Smooth muscle cell (in vitro differentiated cells): Measurements from ENCODE around the gene COL4A2. TPM values are rescaled to one million over a fixed set of nuclear protein-coding genes. Genes with fewer than 3 reads are reported as not detected.

ENCODE experiments used
- DNase-seq: peaks from one replicate; lab custom pipeline; 2025; ENCODE audit not compliant: unreplicated experiment; lab: John Stamatoyannopoulos, UW
- H2AFZ ChIP-seq: fragments of 200-600 bp; sonication (generic); 2 replicates; pipeline ENCODE4 v1.6.0; 2016; ENCODE audit warnings: antibody characterized with exemption, low read depth, mild to moderate bottlenecking
- H3F3A ChIP-seq: fragments of 200-600 bp; sonication (generic); 2 replicates; pipeline ENCODE4 v1.6.0; 2017; ENCODE audit warnings: antibody characterized with exemption, low read depth
- H3K27ac ChIP-seq: fragments of 200-600 bp; sonication (generic); 2 replicates; pipeline ENCODE4 v1.5.1; 2016; ENCODE audit warnings: low read depth, mild to moderate bottlenecking
- H3K27me3 ChIP-seq: fragments of 200-600 bp; sonication (generic); 2 replicates; pipeline ENCODE4 v1.6.1; 2016; ENCODE audit warnings: low read depth, mild to moderate bottlenecking
- H3K36me3 ChIP-seq: fragments of 200-600 bp; sonication (generic); 2 replicates; pipeline ENCODE4 v1.5.1; 2016; ENCODE audit warnings: low read depth
- H3K4me1 ChIP-seq: fragments of 200-600 bp; sonication (generic); 2 replicates; pipeline ENCODE4 v1.5.1; 2016; ENCODE audit warnings: low read depth
- H3K4me2 ChIP-seq: fragments of 200-600 bp; sonication (generic); 2 replicates; pipeline ENCODE4 v1.6.0; 2016; ENCODE audit warnings: mild to moderate bottlenecking
- H3K4me3 ChIP-seq: fragments of 200-600 bp; sonication (generic); 2 replicates; pipeline ENCODE4 v1.5.1; 2016; ENCODE audit warnings: mild to moderate bottlenecking
- H3K79me2 ChIP-seq: fragments of 200-600 bp; sonication (generic); 2 replicates; pipeline ENCODE4 v1.6.0; 2016; ENCODE audit warnings: low read depth, mild to moderate bottlenecking
- H3K9ac ChIP-seq: fragments of 200-600 bp; sonication (generic); 2 replicates; pipeline ENCODE4 v1.6.0; 2016; ENCODE audit warnings: low read depth
- H3K9me3 ChIP-seq: fragments of 200-600 bp; sonication (generic); replicated peaks from 2 replicates; pipeline ENCODE4 v1.5.1; 2016; ENCODE audit warnings: low read depth
- H4K20me1 ChIP-seq: fragments of 200-600 bp; sonication (generic); 2 replicates; pipeline ENCODE4 v1.6.0; 2016; ENCODE audit warnings: low read depth
- WGBS: methylation state at CpG from one replicate; pipeline ENCODE4 v1.1.7; 2016; ENCODE audit warnings: low lambda C conversion rate; 5-methylcytosine and 5-hydroxymethylcytosine counted together
- polyA plus RNA-seq: library from polyadenylated mRNA; unstranded; fragments of >200 nt; fragmentation: Nextera tagmentation; extraction: Ambion mirVana; gene quantifications from 2 replicates; pipeline ENCODE4 v1.2.1, GENCODE V29; 2016
- total RNA-seq: library from RNA; depleted of rRNA; stranded (reverse); fragments of >200 nt; gene quantifications from 2 replicates; pipeline ENCODE4 v1.2.3, GENCODE V29; 2014
- TF ChIP-seq, protein P1 (sequence below): fragments of 200-600 bp; sonication (generic); IDR thresholded peaks from 2 replicates; pipeline ENCODE4 v1.5.1; 2017; ENCODE audit warnings: borderline replicate concordance, mild to moderate bottlenecking, antibody characterized with exemption; ENCODE audit not compliant: insufficient read depth, poor library complexity, severe bottlenecking

The COL4A2 gene
- total and polyA plus RNA-seq, 2 experiments from 2014 or later, result 1,456 to 2,786 TPM

DNA sequence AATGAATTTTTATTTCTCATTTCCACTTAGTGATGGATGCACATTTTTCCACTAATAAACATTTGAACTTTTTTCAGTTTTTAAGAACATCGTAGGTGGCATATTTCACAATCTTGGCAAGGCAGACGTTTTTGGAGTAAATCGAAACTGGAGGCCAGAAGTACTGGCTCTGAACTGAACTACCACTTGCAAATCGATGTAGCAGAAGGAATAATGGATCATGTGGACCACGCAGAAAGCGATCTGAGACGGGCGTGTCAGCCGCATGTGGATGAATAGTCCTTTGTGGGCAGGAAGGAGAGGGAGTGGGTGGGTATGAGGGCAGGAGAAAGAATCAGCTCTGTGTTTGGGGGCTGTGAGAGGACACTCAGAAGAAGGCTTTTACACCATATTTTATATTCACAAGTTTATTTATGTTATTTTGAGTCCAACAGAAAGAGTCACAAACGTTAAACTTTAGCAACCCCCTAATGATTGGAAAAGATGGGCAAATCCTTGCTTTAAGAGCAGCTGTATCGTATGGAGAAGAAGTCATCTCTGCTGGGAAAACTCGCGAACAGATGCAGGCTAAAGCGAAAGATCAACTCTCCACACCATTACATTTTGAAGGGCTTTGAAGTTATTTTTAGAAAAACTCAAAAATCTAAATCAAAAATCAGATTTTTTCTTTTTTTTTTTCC, 90.5 kb downstream of the COL4A2 start:
- Histone ChIP-seq H3K4me3 (no peak overlapping the region), H2AFZ (no peak overlapping the region), H4K20me1 (no peaks in the 10 kb centered on the region), H3K9ac (peak overlapping the region; percentile 70), H3K4me1 (peaks cover 35% of the 10 kb centered on the region), H3K79me2 (peaks cover 61% of the 10 kb centered on the region), H3F3A (peaks cover 68% of the 10 kb centered on the region), H3K27ac (peak overlapping the region; percentile 100), H3K4me2 (peak overlapping the region; percentile 49), H3K27me3 (no peaks in the 10 kb centered on the region), H3K36me3 (no peaks in the 10 kb centered on the region), H3K9me3 (no peaks in the 10 kb centered on the region)
- 33% methylated on average over 14 of the region's 14 CpGs for WGBS
- no peak for DNase-seq
- TF ChIP-seq, protein P1, sequence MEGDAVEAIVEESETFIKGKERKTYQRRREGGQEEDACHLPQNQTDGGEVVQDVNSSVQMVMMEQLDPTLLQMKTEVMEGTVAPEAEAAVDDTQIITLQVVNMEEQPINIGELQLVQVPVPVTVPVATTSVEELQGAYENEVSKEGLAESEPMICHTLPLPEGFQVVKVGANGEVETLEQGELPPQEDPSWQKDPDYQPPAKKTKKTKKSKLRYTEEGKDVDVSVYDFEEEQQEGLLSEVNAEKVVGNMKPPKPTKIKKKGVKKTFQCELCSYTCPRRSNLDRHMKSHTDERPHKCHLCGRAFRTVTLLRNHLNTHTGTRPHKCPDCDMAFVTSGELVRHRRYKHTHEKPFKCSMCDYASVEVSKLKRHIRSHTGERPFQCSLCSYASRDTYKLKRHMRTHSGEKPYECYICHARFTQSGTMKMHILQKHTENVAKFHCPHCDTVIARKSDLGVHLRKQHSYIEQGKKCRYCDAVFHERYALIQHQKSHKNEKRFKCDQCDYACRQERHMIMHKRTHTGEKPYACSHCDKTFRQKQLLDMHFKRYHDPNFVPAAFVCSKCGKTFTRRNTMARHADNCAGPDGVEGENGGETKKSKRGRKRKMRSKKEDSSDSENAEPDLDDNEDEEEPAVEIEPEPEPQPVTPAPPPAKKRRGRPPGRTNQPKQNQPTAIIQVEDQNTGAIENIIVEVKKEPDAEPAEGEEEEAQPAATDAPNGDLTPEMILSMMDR, result no peak

DNA sequence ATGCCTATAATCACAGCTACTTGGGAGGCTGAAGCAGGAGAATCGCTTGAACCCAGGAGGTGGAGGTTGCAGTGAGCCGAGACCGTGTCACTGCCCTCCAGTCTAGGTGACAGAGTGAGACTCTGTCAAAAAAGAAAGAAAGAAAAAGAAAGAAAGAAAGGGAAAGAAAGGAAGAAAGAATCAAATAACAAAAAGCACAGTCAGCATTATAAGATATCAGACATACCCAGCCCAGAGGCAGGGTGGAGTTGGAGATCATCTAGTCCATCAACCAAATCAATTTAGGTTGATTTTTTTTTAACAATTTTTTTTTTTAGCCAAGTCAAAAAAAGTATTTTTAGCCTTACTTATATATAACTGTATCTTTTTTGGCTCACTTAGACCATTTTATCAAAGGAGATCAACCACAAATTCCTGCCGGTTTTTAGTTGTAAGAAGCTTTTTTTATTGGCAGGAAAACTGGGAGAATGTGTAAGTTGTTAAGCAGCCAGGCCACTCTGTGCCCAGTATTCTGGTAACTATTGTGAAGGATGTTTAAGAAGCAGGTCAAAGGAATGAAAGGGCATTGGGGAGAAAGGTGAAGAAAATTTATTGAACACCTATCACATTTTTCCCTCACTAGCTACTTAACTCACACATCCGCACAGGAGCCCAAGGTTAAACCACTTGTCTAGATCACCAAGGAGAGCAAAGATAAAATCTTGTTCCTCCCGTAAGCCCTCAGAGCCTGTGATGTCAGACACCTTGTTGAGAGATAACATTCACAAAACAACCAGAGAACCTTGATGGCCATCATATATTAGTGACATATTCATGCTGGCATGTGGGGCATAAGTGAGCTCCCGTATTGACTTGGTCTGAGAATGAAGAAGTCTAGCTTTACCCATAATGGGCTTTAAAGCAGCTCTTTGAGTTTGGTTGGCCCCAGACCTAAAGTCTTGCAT, 91.8 kb downstream of the COL4A2 start:
- DNase-seq, result no peak
- Histone ChIP-seq H2AFZ (no peak overlapping the region), H3K27me3 (no peaks in the 10 kb centered on the region), H3F3A (peaks cover 73% of the 10 kb centered on the region), H3K4me3 (no peak overlapping the region), H3K79me2 (peaks cover 52% of the 10 kb centered on the region), H4K20me1 (no peaks in the 10 kb centered on the region), H3K9ac (peak overlapping the region; percentile 70), H3K36me3 (no peaks in the 10 kb centered on the region), H3K27ac (peak overlapping the region; percentile 100), H3K9me3 (no peaks in the 10 kb centered on the region), H3K4me2 (peak overlapping the region; percentile 52), H3K4me1 (peaks cover 27% of the 10 kb centered on the region)
- WGBS, result 51% methylated on average over 7 of the region's 7 CpGs
- TF ChIP-seq, protein P1, result no peak

DNA sequence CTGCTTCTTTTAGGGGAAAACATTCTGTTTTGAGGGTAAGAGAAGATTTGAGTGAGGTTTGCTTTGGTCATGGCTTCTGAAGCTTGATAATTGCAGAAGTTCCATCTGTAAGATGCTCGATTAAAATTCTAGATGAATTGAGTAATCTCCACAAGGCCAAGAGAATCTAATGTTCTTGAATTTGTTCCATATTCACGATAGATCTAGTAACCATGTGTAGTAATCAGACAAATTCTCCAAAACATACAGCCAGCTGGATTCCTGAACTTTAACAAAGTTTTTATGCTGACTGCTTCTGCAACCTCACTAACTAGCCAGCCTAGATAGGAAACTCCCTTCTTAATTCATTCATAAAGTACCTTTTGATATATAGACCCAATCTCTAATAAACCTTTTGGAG, 92.7 kb downstream of the COL4A2 start:
- H2AFZ ChIP-seq, result no peak overlapping the region
- H3K4me3 ChIP-seq, result no peak overlapping the region
- peak overlapping the region; percentile 100 for H3K27ac ChIP-seq
- peaks cover 72% of the 10 kb centered on the region for H3F3A ChIP-seq
- peak overlapping the region; percentile 52 for H3K4me2 ChIP-seq
- peaks cover 57% of the 10 kb centered on the region for H3K79me2 ChIP-seq
- H3K9ac ChIP-seq, result peak overlapping the region; percentile 70
- no peak for DNase-seq
- no peaks in the 10 kb centered on the region for H3K36me3 ChIP-seq
- no peaks in the 10 kb centered on the region for H3K9me3 ChIP-seq
- H4K20me1 ChIP-seq, result no peaks in the 10 kb centered on the region
- 74% methylated on average over 2 of the region's 2 CpGs for WGBS
- TF ChIP-seq, protein P1, result no peak
- no peaks in the 10 kb centered on the region for H3K27me3 ChIP-seq
- H3K4me1 ChIP-seq, result peaks cover 29% of the 10 kb centered on the region
